K562 (cell line): Measurements from ENCODE around the gene MAST1. TPM values are rescaled to one million over a fixed set of nuclear protein-coding genes. Genes with fewer than 3 reads are reported as not detected.

Experiments
- BCLAF1 ChIP-seq, 2 experiments: fragments of 450-650 bp in 1 of 2; IDR thresholded peaks; 2 replicates each; pipeline ENCODE4 v1.6.1; 2011 to 2017; ENCODE audit warnings: low read depth in 2 of 2, antibody characterized with exemption in 1 of 2, borderline replicate concordance in 1 of 2, low read length in 1 of 2, mild to moderate bottlenecking in 1 of 2, mixed read lengths in 1 of 2; ENCODE audit not compliant: control insufficient read depth in 1 of 2
- HMGN3 ChIP-seq: IDR thresholded peaks from 2 replicates; pipeline ENCODE4 v1.6.1; 2011; ENCODE audit warnings: borderline replicate concordance, low read depth, mild to moderate bottlenecking, mixed read lengths, low read length; ENCODE audit not compliant: insufficient read length; ENCODE audit errors: extremely low read depth
- NCOA1 ChIP-seq: fragments of 450-650 bp; IDR thresholded peaks from 2 replicates; pipeline ENCODE4 v1.6.1; 2016; ENCODE audit warnings: low read depth
- NFATC3 ChIP-seq: fragments of 450-650 bp; IDR thresholded peaks from 2 replicates; pipeline ENCODE4 v1.6.1; 2017; ENCODE audit warnings: mild to moderate bottlenecking
- NR2C1 ChIP-seq, 2 experiments: fragments of 450-650 bp; IDR thresholded peaks; 2 replicates each; pipeline ENCODE4 v1.6.1; 2017; ENCODE audit warnings: mild to moderate bottlenecking in 2 of 2, antibody characterized with exemption in 1 of 2, inconsistent platforms in 1 of 2, missing compliant biosample characterization in 1 of 2, missing genetic modification characterization in 1 of 2
- POLR2A ChIP-seq: fragments of 450-650 bp; conservative IDR thresholded peaks from 2 replicates; pipeline ENCODE4 v1.6.1; 2016
- POLR2G ChIP-seq: fragments of 200-400 bp; formaldehyde crosslinking; IDR thresholded peaks from 2 replicates; pipeline ENCODE4 v1.6.1; 2017; ENCODE audit warnings: low read depth, mild to moderate bottlenecking, antibody characterized with exemption, low read length, moderate library complexity
- SAFB ChIP-seq: fragments of 200-400 bp; formaldehyde crosslinking; IDR thresholded peaks from 2 replicates; pipeline ENCODE4 v1.6.1; 2017; ENCODE audit warnings: low read depth, low read length, borderline replicate concordance
- SETDB1 ChIP-seq: IDR thresholded peaks from one replicate; pipeline ENCODE4 v1.6.1; 2012; ENCODE audit warnings: low read length, control low read depth, inconsistent platforms
- TGIF2 ChIP-seq: sonication (generic); formaldehyde crosslinking; IDR thresholded peaks from 2 replicates; pipeline ENCODE4 v1.8.1; 2022; ENCODE audit warnings: mild to moderate bottlenecking, missing genetic modification reagents, moderate library complexity
- ZNF23 ChIP-seq: fragments of 250-450 bp; sonication (Bioruptor Pico); IDR thresholded peaks from 2 replicates; pipeline ENCODE4 v1.4.0; 2020; ENCODE audit warnings: mild to moderate bottlenecking
- ZNF280B ChIP-seq: fragments of 250-450 bp; sonication (Bioruptor Pico); IDR thresholded peaks from 2 replicates; pipeline ENCODE4 v1.5.1; 2021; ENCODE audit warnings: mild to moderate bottlenecking
- ZNF431 ChIP-seq: sonication (generic); formaldehyde crosslinking; IDR thresholded peaks from 2 replicates; pipeline ENCODE4 v1.8.0; 2022; ENCODE audit warnings: mild to moderate bottlenecking, missing genetic modification reagents
- polyA plus RNA-seq, 8 experiments: library from polyadenylated mRNA; depleted of rRNA in 4 of 8; stranded (reverse) in 5 of 8; unstranded in 3 of 8; fragments of >200 nt; fragmentation: Nextera tagmentation in 2 of 8; fragmentation: Illumina TruSeq in 1 of 8; extraction: Ambion mirVana in 2 of 8; extraction: Trizol in 1 of 8; gene quantifications; 2 replicates each; pipeline versions ENCODE4 v1.2.1 to v1.2.3, GENCODE V29; 2011 to 2014; ENCODE audit warnings: inconsistent platforms in 1 of 8, missing spikeins in 1 of 8
- total RNA-seq, 7 experiments: library from RNA; depleted of rRNA in 6 of 7; stranded (reverse); fragments of >200 nt in 6 of 7; fragmentation: Illumina TruSeq in 2 of 7; extraction: Trizol in 2 of 7; gene quantifications; 2 replicates each; pipeline versions ENCODE4 v1.2.1 to v1.2.3, GENCODE V29; 2011 to 2021; ENCODE audit warnings: low replicate concordance in 1 of 7
- TF ChIP-seq, protein P1 (sequence below), 3 experiments: fragments of 200-800 bp in 1 of 3; fragments of 250-450 bp in 1 of 3; fragments of 450-650 bp in 1 of 3; sonication (Bioruptor Pico) in 1 of 3; sonication (Bioruptor generic) in 1 of 3; formaldehyde crosslinking in 1 of 3; IDR thresholded peaks; 2 replicates each; pipeline versions ENCODE4 v1.6.1 to v1.8.0; 2016 to 2022; ENCODE audit warnings: mild to moderate bottlenecking in 2 of 3, missing genetic modification characterization in 2 of 3, missing compliant biosample characterization in 1 of 3, moderate library complexity in 1 of 3
- TF ChIP-seq, protein P2 (sequence below): fragments of 250-450 bp; sonication (Bioruptor Pico); IDR thresholded peaks from 2 replicates; pipeline ENCODE4 v1.9.0; 2021; ENCODE audit warnings: mild to moderate bottlenecking
- TF ChIP-seq, protein P3 (sequence below), 2 experiments: fragments of 450-650 bp in 1 of 2; sonication (generic) in 1 of 2; formaldehyde crosslinking in 1 of 2; IDR thresholded peaks in 1 of 2; conservative IDR thresholded peaks in 1 of 2; 2 replicates each; pipeline versions ENCODE4 v1.6.1 to v1.8.1; 2016 to 2023; ENCODE audit warnings: mild to moderate bottlenecking in 2 of 2, moderate library complexity in 2 of 2, inconsistent platforms in 1 of 2, missing genetic modification reagents in 1 of 2

MAST1 gene
- total and polyA plus RNA-seq, 9 of the 15 experiments (the other 6 are each of a cell fraction or from before 2014, with no cell fraction given), result 0.48 to 10.3 (median 3.9) TPM

DNA sequence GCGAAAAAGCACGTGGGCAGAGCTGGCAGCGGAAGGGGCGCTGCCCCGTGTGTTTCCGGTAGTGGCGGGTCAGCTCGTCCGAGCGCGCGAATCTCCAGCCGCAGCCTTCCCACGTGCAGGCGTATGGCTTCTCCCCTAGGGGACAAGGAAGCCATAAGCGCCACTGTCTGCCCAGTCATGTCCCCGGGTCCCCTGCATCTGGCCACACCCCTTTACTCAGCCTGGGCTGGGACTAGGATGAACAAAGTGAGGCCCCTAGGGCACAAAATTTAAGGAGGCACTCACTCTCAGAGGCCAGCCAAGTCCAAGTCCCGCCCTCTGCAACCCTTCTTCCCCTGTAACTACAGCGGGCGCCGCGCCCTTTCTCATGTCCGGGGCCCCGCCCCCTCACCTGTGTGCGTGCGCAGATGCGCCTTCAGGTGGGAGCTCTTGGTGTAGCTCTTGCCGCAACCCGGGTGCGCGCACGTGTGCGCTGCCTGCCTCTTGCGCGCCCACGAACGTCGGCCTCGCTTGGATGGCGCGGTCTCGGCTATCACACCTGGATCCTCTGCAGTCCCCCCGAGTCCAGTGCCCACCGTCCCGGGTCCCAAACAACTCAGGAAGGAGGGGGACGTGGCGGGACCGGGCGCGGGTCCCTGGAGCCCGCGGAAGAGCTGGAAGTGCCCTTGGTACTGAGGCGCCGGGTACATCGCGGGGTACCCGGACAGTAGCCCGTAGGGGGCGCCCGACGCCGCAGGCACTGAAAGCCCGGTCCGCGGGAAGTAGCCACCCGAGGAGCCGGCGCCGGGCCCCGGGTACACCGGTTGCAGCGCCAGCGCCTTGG is 46.8 kb downstream of the MAST1 start (continued):
- TF ChIP-seq TGIF2 (CRISPR knock-in tag) (no peak), POLR2G (peak; percentile 89), ZNF280B (CRISPR knock-in tag) (no peak), SAFB (no peak), BCLAF1 (IDR thresholded peaks at IDR 0.05; ENCODE audit: borderline replicate concordance in 1 of 2, control insufficient read depth in 1 of 2, low read depth in 2 of 2, low read length in 1 of 2) (0 out of 4 replicates have a peak, but pooled peaks of 1 of the 2 experiments have one; percentile 55), NR2C1 (IDR thresholded peaks at IDR 0.05) (no peak), NR2C1 (tag; IDR thresholded peaks at IDR 0.05) (0 out of 2 replicates have a peak, but pooled peaks have one; percentile 47), SETDB1 (no peak), ZNF23 (no peak), POLR2A (peak; percentile 80), NFATC3 (no peak), NCOA1 (peak; percentile 37), ZNF431 (CRISPR knock-in tag) (peak; percentile 73; the same call in 1 of the 2 replicates), HMGN3 (peak; percentile 89)
- TF ChIP-seq, protein P1, sequence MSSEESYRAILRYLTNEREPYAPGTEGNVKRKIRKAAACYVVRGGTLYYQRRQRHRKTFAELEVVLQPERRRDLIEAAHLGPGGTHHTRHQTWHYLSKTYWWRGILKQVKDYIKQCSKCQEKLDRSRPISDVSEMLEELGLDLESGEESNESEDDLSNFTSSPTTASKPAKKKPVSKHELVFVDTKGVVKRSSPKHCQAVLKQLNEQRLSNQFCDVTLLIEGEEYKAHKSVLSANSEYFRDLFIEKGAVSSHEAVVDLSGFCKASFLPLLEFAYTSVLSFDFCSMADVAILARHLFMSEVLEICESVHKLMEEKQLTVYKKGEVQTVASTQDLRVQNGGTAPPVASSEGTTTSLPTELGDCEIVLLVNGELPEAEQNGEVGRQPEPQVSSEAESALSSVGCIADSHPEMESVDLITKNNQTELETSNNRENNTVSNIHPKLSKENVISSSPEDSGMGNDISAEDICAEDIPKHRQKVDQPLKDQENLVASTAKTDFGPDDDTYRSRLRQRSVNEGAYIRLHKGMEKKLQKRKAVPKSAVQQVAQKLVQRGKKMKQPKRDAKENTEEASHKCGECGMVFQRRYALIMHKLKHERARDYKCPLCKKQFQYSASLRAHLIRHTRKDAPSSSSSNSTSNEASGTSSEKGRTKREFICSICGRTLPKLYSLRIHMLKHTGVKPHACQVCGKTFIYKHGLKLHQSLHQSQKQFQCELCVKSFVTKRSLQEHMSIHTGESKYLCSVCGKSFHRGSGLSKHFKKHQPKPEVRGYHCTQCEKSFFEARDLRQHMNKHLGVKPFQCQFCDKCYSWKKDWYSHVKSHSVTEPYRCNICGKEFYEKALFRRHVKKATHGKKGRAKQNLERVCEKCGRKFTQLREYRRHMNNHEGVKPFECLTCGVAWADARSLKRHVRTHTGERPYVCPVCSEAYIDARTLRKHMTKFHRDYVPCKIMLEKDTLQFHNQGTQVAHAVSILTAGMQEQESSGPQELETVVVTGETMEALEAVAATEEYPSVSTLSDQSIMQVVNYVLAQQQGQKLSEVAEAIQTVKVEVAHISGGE (CRISPR knock-in tag; IDR thresholded peaks at IDR 0.05), result peak in 2 of 3 experiments; percentile 59 to 81; a peak in 3 of 6 replicates
- TF ChIP-seq, protein P2, sequence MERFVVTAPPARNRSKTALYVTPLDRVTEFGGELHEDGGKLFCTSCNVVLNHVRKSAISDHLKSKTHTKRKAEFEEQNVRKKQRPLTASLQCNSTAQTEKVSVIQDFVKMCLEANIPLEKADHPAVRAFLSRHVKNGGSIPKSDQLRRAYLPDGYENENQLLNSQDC (CRISPR knock-in tag), result no peak
- TF ChIP-seq, protein P3, sequence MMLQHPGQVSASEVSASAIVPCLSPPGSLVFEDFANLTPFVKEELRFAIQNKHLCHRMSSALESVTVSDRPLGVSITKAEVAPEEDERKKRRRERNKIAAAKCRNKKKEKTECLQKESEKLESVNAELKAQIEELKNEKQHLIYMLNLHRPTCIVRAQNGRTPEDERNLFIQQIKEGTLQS (IDR thresholded peaks at IDR 0.05), result no peak
- TF ChIP-seq, protein P3 (CRISPR knock-in tag; conservative IDR thresholded peaks at IDR 0.05), result peak; percentile 37; the same call in 1 of the 2 replicates
